AG04450 (cell line): Measurements from ENCODE around the gene PILRB. TPM values are rescaled to one million over a fixed set of nuclear protein-coding genes. Genes with fewer than 3 reads are reported as not detected.

Experiments
- CTCF ChIA-PET: fragments of 300-600, 350-600 bp; formaldehyde crosslinking; extraction: SDS; loops from one replicate; lab custom pipeline; 2022; ENCODE audit warnings: antibody characterized with exemption, inconsistent platforms; lab: Charles Lee
- POLR2A ChIA-PET: fragments of 350-600 bp; formaldehyde crosslinking; extraction: SDS; loops from one replicate; lab custom pipeline; 2021; ENCODE audit warnings: antibody characterized with exemption, inconsistent platforms; lab: Yijun Ruan, JAX
- DNase-seq: peaks from one replicate; pipeline ENCODE4 v3.0.0-alpha.2; 2011; ENCODE audit warnings: low read depth, low spot score
- H3K27ac ChIP-seq: one replicate; pipeline ENCODE4 v1.5.1; 2012; ENCODE audit warnings: low read depth, low read length, control low read depth
- H3K27me3 ChIP-seq: one replicate; pipeline ENCODE4 v1.6.0; 2012; ENCODE audit warnings: low read length; ENCODE audit not compliant: control insufficient read depth, insufficient read depth
- H3K4me3 ChIP-seq: 2 replicates; pipeline ENCODE4 v1.5.1; 2011; ENCODE audit warnings: mild to moderate bottlenecking, low read depth, low read length, control low read depth
- H3K9me3 ChIP-seq: 2 replicates; pipeline ENCODE4 v1.5.1; 2012; ENCODE audit warnings: low read length; ENCODE audit not compliant: control insufficient read depth, insufficient read depth
- polyA plus RNA-seq: library from polyadenylated mRNA; depleted of rRNA; stranded (reverse); fragments of >200 nt; gene quantifications from 2 replicates; pipeline ENCODE4 v1.2.3, GENCODE V29; 2011
- TF ChIP-seq, protein P1 (sequence below): IDR thresholded peaks from 2 replicates; pipeline ENCODE4 v1.5.1; 2011; ENCODE audit warnings: low read depth, low read length, control low read depth, inconsistent platforms

Gene PILRB
- polyA plus RNA-seq, 1 experiment, result 6.6 TPM

DNA sequence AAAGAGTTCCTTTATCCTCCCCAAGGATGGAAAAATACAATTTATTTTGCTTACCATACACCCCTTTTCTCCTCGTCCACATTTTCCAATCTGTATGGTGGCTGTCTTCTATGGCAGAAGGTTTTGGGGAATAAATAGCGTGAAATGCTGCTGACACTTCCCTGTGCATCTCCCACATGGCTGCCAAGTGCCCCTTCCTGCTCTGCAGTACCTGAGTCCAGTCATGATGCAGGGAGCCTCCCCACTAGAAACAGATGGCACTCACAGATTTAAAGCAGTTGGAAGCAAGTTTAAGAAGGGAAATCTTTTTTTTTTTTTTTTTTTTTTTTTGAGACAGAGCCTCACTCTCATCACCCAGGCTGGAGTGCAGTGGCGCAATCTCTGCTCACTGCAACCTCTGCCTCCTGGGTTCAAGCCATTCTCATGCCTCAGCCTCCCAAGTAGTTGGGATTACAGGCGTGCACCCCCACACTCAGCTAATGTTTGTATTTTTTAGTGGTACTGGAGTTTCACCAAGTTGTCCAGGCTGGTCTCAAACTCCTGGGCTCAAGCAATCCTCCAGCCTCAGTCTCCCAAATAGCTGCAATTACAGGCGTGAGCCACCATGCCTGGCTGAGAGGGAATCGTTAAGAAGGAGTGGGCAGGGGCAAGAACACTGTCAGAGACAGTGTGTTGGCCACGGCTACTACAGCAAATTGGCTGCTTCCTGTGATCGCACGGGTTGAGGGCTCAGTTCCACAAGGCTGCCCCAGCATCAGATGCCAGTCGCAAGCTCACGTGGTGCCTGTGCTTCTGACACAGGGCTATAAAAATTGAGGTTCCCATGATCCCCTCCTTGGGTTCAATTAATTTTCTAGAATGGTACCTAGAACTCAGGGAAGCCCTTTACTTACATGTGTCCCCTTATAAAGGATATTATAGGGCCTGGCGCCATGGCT is 10.0 kb downstream of the PILRB start:
- DNase-seq, result no peak
- Histone ChIP-seq H3K27me3 (no peaks in the 10 kb centered on the region), H3K4me3 (no peak overlapping the region), H3K27ac (no peak overlapping the region), H3K9me3 (no peaks in the 10 kb centered on the region)
- CTCF ChIA-PET, result no interaction called here
- POLR2A ChIA-PET, result interaction anchor here (1.2 kb wide), 1 partner anchor 61 kb away, joined by 5 read pairs; the partner anchor contains the start of gene ZCWPW1
- TF ChIP-seq, protein P1, sequence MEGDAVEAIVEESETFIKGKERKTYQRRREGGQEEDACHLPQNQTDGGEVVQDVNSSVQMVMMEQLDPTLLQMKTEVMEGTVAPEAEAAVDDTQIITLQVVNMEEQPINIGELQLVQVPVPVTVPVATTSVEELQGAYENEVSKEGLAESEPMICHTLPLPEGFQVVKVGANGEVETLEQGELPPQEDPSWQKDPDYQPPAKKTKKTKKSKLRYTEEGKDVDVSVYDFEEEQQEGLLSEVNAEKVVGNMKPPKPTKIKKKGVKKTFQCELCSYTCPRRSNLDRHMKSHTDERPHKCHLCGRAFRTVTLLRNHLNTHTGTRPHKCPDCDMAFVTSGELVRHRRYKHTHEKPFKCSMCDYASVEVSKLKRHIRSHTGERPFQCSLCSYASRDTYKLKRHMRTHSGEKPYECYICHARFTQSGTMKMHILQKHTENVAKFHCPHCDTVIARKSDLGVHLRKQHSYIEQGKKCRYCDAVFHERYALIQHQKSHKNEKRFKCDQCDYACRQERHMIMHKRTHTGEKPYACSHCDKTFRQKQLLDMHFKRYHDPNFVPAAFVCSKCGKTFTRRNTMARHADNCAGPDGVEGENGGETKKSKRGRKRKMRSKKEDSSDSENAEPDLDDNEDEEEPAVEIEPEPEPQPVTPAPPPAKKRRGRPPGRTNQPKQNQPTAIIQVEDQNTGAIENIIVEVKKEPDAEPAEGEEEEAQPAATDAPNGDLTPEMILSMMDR, result no peak

DNA sequence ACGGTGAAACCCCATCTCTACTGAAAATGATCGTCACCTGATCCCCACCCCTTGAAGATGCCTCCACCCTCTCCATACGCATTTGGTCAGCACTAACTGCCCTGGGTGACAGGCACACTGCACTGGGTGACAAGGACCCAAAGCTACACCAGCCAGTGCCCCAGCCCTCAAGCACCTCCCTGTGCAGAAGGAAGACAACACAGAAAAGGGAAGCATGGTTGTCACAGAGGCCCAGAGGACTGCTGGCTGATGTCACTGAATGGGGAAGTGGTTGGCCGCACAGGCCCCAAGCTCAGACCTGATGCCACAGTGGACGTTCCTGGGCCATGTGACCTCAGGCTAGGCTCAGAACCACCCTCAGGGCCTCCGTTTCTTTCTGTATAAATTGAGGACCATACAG is 11.2 kb downstream of the PILRB start:
- Histone ChIP-seq H3K4me3 (no peak overlapping the region), H3K27ac (no peak overlapping the region), H3K27me3 (no peaks in the 10 kb centered on the region), H3K9me3 (no peaks in the 10 kb centered on the region)
- no peak for DNase-seq
- TF ChIP-seq, protein P1, result no peak
- ChIA-PET POLR2A (interaction anchor here (0.6 to 0.7 kb wide), 2 partner anchors 14 to 315 kb away, joined by 3 read pairs; no protein-coding TSS in a partner anchor), CTCF (no interaction called here)

DNA sequence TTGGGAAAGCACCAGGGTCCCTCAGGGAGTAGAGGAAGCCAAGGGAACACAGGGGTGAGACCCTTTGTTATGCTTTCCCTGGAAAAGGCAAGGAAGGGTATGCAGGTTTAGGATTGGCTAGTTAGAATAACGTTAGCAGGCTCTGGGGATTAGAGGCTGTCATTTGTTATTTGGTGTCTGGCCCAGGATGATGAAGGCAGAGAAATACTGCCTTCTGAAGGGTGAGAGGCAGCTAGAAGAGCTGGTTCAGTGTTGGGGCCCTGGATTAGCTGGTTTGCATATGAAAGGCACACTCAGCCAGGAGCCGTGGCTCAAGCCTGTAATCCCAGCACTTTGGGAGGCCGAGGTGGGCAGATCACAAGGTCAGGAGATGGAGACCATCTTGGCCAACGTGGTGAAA is 12.4 kb downstream of the PILRB start:
- no peaks in the 10 kb centered on the region for H3K27me3 ChIP-seq
- no peaks in the 10 kb centered on the region for H3K9me3 ChIP-seq
- TF ChIP-seq, protein P1, result no peak
- no peak overlapping the region for H3K27ac ChIP-seq
- ChIA-PET CTCF (no interaction called here), POLR2A (no interaction called here)
- no peak overlapping the region for H3K4me3 ChIP-seq
- no peak for DNase-seq

DNA sequence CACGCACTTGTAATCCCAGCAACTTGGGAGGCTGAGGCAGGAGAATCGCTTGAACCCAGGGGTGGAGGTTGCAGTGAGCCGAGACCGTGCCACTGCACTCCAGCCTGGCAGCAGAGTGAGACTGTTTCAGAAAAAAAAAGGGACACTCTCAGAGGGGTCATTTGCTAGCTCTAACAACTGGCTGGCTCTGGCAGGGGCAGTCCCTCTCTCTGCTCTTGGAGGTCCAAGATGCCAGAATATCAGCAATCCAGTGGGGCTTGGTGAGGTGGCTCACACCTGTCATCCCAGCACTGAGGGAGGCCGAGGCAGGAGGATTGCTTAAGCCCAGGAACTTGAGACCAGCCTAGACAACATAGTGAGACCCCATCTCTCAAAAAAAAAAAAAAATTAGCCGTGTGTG is 12.8 kb downstream of the PILRB start:
- Histone ChIP-seq H3K9me3 (no peaks in the 10 kb centered on the region), H3K27me3 (no peaks in the 10 kb centered on the region), H3K27ac (no peak overlapping the region), H3K4me3 (no peak overlapping the region)
- ChIA-PET CTCF (no interaction called here), POLR2A (no interaction called here)
- DNase-seq, result no peak
- TF ChIP-seq, protein P1, result no peak

DNA sequence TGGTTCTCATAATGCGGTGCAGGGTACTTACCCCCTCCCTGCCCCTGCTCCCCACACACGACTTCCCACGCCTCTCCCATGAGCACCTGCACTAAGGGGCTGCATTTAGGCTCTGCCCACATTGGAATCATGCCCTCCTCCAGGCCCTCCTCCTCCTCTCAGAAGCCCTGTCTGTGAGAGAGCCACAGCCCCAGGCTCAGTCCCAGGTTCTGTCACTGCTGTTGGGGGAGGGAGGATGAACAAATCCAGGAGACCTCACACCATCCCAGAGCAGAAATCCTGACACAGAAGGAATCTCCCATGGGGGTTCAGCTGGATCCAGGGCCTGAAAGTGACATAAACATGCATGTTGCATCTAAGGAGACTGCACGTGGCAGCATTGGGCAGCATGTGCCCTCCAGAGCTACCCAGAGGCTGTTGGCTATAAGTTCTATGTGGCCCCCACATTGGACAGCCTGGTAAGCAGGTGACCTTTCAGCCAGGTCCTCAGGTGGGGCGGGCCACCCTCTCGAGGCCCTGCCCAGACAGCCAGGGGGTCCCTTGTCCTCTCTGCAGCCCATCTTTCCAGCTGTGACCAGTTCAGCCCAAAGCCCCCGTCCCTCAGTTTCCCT is 13.7 kb downstream of the PILRB start:
- CTCF ChIA-PET, result no interaction called here
- Histone ChIP-seq H3K27ac (no peak overlapping the region), H3K27me3 (no peaks in the 10 kb centered on the region), H3K9me3 (no peaks in the 10 kb centered on the region), H3K4me3 (no peak overlapping the region)
- no peak for DNase-seq
- POLR2A ChIA-PET, result no interaction called here
- TF ChIP-seq, protein P1, result no peak
